Thyroid gland (tissue), 4 donors: ENCODE data around the gene HOXB1.

Experiments used
- CTCF ChIP-seq, 6 experiments: fragments of 200-600 bp in 3 of 6; fragments of 450-650 bp in 3 of 6; sonication (generic) in 3 of 6; IDR thresholded peaks; one replicate each; pipeline ENCODE4 v1.5.1; 2016 to 2019; ENCODE audit warnings: antibody characterized with exemption in 6 of 6, mild to moderate bottlenecking in 2 of 6, inconsistent platforms in 1 of 6, moderate library complexity in 1 of 6
- POLR2A ChIP-seq, 2 donors: fragments of 450-650 bp; IDR thresholded peaks; one replicate each; pipeline ENCODE4 v1.6.1; 2017; ENCODE audit warnings: antibody characterized with exemption in 2 of 2, mild to moderate bottlenecking in 2 of 2, moderate library complexity in 1 of 2

GRCh38 chr17:48564188-48565021 is 33.6 kb upstream of the HOXB1 start:
- TF ChIP-seq CTCF (IDR thresholded peaks at IDR 0.05) = no peak
- no peak for TF ChIP-seq POLR2A (IDR thresholded peaks at IDR 0.05)
